ENCODE measurements around the gene GAS7. TPM values are rescaled to one million over a fixed set of nuclear protein-coding genes. Genes with fewer than 3 reads are reported as not detected.

Gene GAS7
- total RNA-seq, 1 experiment from 2014 or later: 4.1 TPM

GRCh38 chr17:9895923-9896322, 302.5 kb downstream of the GAS7 start:
- Histone ChIP-seq H3K27me3 (ENCODE audit: insufficient read depth, low read length) (peaks cover 10% of the 10 kb centered on the region; the same call in 1 of the 2 replicates), H3K79me2 (ENCODE audit: insufficient read depth, low read length) (no peaks in the 10 kb centered on the region), H3K4me3 (replicated peaks in 1 of 2; ENCODE audit: low read depth in 1 of 2, low read length in 2 of 2) (no peak overlapping the region), H3K9ac (ENCODE audit: low read length) (no peak overlapping the region), H3K36me3 (ENCODE audit: control insufficient read depth in 1 of 2, insufficient read depth in 2 of 2, low read length in 2 of 2) (no peaks in the 10 kb centered on the region), H3K9me3 (ENCODE audit: control insufficient read depth in 1 of 2, insufficient read depth in 1 of 2, low read depth in 1 of 2, low read length in 2 of 2) (no peaks in the 10 kb centered on the region), H3K27ac (ENCODE audit: low read depth, low read length) (no peak overlapping the region), H4K20me1 (ENCODE audit: insufficient read depth) (no peaks in the 10 kb centered on the region), H2AFZ (ENCODE audit: low read depth, low read length, poor library complexity, severe bottlenecking) (no peak overlapping the region), H3K4me2 (ENCODE audit: low read length) (no peak overlapping the region), H3K9me2 (ENCODE audit: insufficient read depth) (no peaks in the 10 kb centered on the region), H3K4me1 (ENCODE audit: control insufficient read depth in 1 of 2, insufficient read depth in 2 of 2, low read length in 2 of 2) (peaks cover 4 to 7% of the 10 kb centered on the region in 2 experiments; a peak in 3 of 4 replicates)
- POLR2A ChIA-PET: no interaction called here
- no TSS peak for BruUV-seq (replicated peaks)
- CTCF ChIA-PET: no interaction called here
- DNase-seq (ENCODE audit: low read depth, low spot score) (no peak), ATAC-seq (no peak)
- no peak for TF ChIP-seq SRF (IDR thresholded peaks at IDR 0.05; ENCODE audit: low read depth)
- no peak for TF ChIP-seq POLR2A (IDR thresholded peaks at IDR 0.05; ENCODE audit: borderline replicate concordance, extremely low read depth, insufficient read depth, insufficient read length)
- no peak for TF ChIP-seq ZFX (IDR thresholded peaks at IDR 0.05)
- no peak for TF ChIP-seq POLR2AphosphoS5 (IDR thresholded peaks at IDR 0.05; ENCODE audit: low read depth, low read length)
- no peak for TF ChIP-seq ELF1 (IDR thresholded peaks at IDR 0.05; ENCODE audit: borderline replicate concordance, low read depth)
- TF ChIP-seq EGR1 (IDR thresholded peaks at IDR 0.05; ENCODE audit: low read depth): no peak
- TF ChIP-seq SIN3A (IDR thresholded peaks at IDR 0.05; ENCODE audit: low read depth): no peak
- TF ChIP-seq TCF7L2 (IDR thresholded peaks at IDR 0.05; ENCODE audit: borderline replicate concordance, extremely low read depth, insufficient read depth, insufficient read length): no peak
- no peak for TF ChIP-seq CTCF (IDR thresholded peaks at IDR 0.05 in 2 of 3, conservative IDR thresholded peaks at IDR 0.05 in 1 of 3; ENCODE audit: borderline replicate concordance in 1 of 3, insufficient read depth in 1 of 3, low read depth in 2 of 3, low read length in 2 of 3)
- TF ChIP-seq EZH2 (IDR thresholded peaks at IDR 0.05): no peak
- no peak for TF ChIP-seq EZH2phosphoT487 (IDR thresholded peaks at IDR 0.05; ENCODE audit: borderline replicate concordance)
- no peak for TF ChIP-seq ZNF274 (IDR thresholded peaks at IDR 0.05; ENCODE audit: low read depth, low read length)
- TF ChIP-seq CEBPB (IDR thresholded peaks at IDR 0.05; ENCODE audit: low read depth): no peak
- no peak for TF ChIP-seq SP1 (IDR thresholded peaks at IDR 0.05; ENCODE audit: low read depth)
- no peak for TF ChIP-seq ATF3 (IDR thresholded peaks at IDR 0.05)
- TF ChIP-seq CBX3 (IDR thresholded peaks at IDR 0.05; ENCODE audit: low read depth): no peak
- RAD21 ChIA-PET (ENCODE audit: low non-redundant PET in 1 of 2, low total read pairs in 2 of 2, uncharacterized antibody in 2 of 2, unreplicated experiment in 2 of 2): no interaction called here
- intact Hi-C loops (cut with micrococcal nuclease): no loop called here

All from HCT116 (cell line).